BJ (cell line): Measurements from ENCODE around the gene L3MBTL1. TPM values are rescaled to one million over a fixed set of nuclear protein-coding genes. Genes with fewer than 3 reads are reported as not detected.

Experiments used
- CTCF ChIA-PET: fragments of 350-600 bp; formaldehyde crosslinking; extraction: SDS; loops from one replicate; lab custom pipeline; 2021; ENCODE audit warnings: antibody characterized with exemption, inconsistent platforms; lab: Yijun Ruan, JAX
- POLR2A ChIA-PET: fragments of 300-600 bp; sonication (Branson Sonifier 250); formaldehyde crosslinking; extraction: SDS; loops from one replicate; lab custom pipeline; 2021; ENCODE audit warnings: antibody characterized with exemption; lab: Charles Lee
- DNase-seq: peaks from one replicate; pipeline ENCODE4 v3.0.0-alpha.2; 2011; ENCODE audit warnings: low read depth
- H3K27me3 ChIP-seq: 2 replicates; pipeline ENCODE4 v1.6.0; 2011; ENCODE audit warnings: low read length; ENCODE audit not compliant: control insufficient read depth, insufficient read depth
- H3K36me3 ChIP-seq: 2 replicates; pipeline ENCODE4 v1.5.1; 2011; ENCODE audit warnings: low read length; ENCODE audit not compliant: control insufficient read depth, insufficient read depth
- H3K4me3 ChIP-seq: 2 replicates; pipeline ENCODE4 v1.5.1; 2011; ENCODE audit warnings: low read depth, mild to moderate bottlenecking, control low read depth, low read length
- CTCF ChIP-seq: IDR thresholded peaks from 2 replicates; pipeline ENCODE4 v1.5.1; 2011; ENCODE audit warnings: low read depth, mild to moderate bottlenecking, control low read depth, inconsistent platforms, low read length, moderate library complexity; ENCODE audit not compliant: insufficient read depth
- polyA plus RNA-seq: library from polyadenylated mRNA; depleted of rRNA; stranded (reverse); fragments of >200 nt; gene quantifications from 2 replicates; pipeline ENCODE4 v1.2.3, GENCODE V29; 2011

L3MBTL1 gene
- polyA plus RNA-seq, 1 experiment: 4.5 TPM

GRCh38 chr20:43579861-43580793 lies 72.6 kb downstream of the L3MBTL1 start:
- Histone ChIP-seq H3K4me3 (no peak overlapping the region), H3K27me3 (no peaks in the 10 kb centered on the region), H3K36me3 (no peaks in the 10 kb centered on the region)
- no peak for DNase-seq
- POLR2A ChIA-PET: no interaction called here
- CTCF ChIA-PET: interaction anchor here (1.1 kb wide), 1 partner anchor 42 kb away, joined by 3 read pairs; no protein-coding TSS in a partner anchor
- no peak for TF ChIP-seq CTCF

GRCh38 chr20:43583133-43583864 lies 75.8 kb downstream of the L3MBTL1 start:
- Histone ChIP-seq H3K27me3 (no peaks in the 10 kb centered on the region), H3K36me3 (no peaks in the 10 kb centered on the region), H3K4me3 (no peak overlapping the region)
- TF ChIP-seq CTCF: no peak
- DNase-seq: no peak
- ChIA-PET POLR2A (interaction anchor here (0.6 kb wide), 1 partner anchor 122 kb away, joined by 13 read pairs; no protein-coding TSS in a partner anchor), CTCF (interaction anchor here (0.6 to 3.3 kb wide), 3 partner anchors 9 to 134 kb away, joined by 3 to 21 read pairs (median 4); no protein-coding TSS in a partner anchor)

- ChIA-PET CTCF (interaction anchor here (0.9 to 3.3 kb wide), 3 partner anchors 12 to 135 kb away, joined by 3 to 21 read pairs (median 4); no protein-coding TSS in a partner anchor), POLR2A (interaction anchor here (0.6 kb wide), 1 partner anchor 123 kb away, joined by 13 read pairs; no protein-coding TSS in a partner anchor)
- H3K36me3 ChIP-seq: no peaks in the 10 kb centered on the region
- TF ChIP-seq CTCF: no peak
- DNase-seq: peak; percentile 86
- no peaks in the 10 kb centered on the region for H3K27me3 ChIP-seq
- no peak overlapping the region for H3K4me3 ChIP-seq
These were observed 76.5 kb downstream of the L3MBTL1 start for GRCh38 chr20:43583982-43584432.

- Histone ChIP-seq H3K27me3 (no peaks in the 10 kb centered on the region), H3K4me3 (no peak overlapping the region), H3K36me3 (no peaks in the 10 kb centered on the region)
- DNase-seq: peak; percentile 51
- ChIA-PET POLR2A (no interaction called here), CTCF (interaction anchor here (0.9 to 3.3 kb wide), 3 partner anchors 12 to 135 kb away, joined by 3 to 21 read pairs (median 4); no protein-coding TSS in a partner anchor)
- no peak for TF ChIP-seq CTCF
These were observed 77.1 kb downstream of the L3MBTL1 start for GRCh38 chr20:43584448-43585136.
